ENCODE measurements around the gene KDM7A.
A peak's percentile ranks its signal among the peaks of the same experiment; 100 is the strongest.

The KDM7A gene, protein sequence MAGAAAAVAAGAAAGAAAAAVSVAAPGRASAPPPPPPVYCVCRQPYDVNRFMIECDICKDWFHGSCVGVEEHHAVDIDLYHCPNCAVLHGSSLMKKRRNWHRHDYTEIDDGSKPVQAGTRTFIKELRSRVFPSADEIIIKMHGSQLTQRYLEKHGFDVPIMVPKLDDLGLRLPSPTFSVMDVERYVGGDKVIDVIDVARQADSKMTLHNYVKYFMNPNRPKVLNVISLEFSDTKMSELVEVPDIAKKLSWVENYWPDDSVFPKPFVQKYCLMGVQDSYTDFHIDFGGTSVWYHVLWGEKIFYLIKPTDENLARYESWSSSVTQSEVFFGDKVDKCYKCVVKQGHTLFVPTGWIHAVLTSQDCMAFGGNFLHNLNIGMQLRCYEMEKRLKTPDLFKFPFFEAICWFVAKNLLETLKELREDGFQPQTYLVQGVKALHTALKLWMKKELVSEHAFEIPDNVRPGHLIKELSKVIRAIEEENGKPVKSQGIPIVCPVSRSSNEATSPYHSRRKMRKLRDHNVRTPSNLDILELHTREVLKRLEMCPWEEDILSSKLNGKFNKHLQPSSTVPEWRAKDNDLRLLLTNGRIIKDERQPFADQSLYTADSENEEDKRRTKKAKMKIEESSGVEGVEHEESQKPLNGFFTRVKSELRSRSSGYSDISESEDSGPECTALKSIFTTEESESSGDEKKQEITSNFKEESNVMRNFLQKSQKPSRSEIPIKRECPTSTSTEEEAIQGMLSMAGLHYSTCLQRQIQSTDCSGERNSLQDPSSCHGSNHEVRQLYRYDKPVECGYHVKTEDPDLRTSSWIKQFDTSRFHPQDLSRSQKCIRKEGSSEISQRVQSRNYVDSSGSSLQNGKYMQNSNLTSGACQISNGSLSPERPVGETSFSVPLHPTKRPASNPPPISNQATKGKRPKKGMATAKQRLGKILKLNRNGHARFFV

GRCh38 chr7:140176811-140177702 lies at the start of gene KDM7A:
Gene KDM7A (minus strand): TSS chr7:140176983. CDS start chr7:140176937, 46 bp downstream.
- DNase-seq (ENCODE audit: low read depth), result peak; percentile 89

DNA sequence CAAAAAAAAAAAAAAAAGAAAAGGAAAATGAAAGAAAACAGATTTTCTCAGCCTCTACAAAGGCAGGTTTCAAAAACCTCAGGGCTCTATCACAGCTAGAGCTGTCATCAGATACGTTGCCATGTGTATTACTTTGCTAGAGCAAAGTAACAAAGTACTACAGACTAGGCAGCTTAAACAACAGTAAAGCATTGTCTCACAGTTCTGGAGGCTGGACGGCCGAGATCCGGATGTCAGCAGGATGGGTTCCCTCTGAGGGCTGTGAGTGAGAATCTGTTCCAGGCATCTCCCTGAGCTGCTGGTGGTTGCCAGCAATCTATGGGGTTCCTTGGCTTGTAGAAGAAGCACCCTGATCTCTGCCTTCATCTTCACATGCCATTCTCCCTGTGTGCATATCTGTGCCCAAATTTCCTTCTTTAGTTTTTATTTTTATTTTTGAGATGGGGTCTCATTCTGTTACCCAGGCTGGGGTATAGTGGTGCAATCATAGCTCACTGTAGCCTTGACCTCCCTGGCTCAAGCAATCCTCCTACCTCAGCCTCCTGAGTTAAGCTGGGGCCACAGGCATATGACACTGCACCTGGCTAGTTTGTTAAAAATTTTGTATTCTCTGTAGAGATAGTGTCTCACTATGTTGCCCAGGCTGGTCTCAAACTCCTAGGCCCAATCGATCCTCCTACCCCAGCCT lies 48.9 kb upstream of the KDM7A start:
- no peak for DNase-seq (ENCODE audit: low read depth)

DNA sequence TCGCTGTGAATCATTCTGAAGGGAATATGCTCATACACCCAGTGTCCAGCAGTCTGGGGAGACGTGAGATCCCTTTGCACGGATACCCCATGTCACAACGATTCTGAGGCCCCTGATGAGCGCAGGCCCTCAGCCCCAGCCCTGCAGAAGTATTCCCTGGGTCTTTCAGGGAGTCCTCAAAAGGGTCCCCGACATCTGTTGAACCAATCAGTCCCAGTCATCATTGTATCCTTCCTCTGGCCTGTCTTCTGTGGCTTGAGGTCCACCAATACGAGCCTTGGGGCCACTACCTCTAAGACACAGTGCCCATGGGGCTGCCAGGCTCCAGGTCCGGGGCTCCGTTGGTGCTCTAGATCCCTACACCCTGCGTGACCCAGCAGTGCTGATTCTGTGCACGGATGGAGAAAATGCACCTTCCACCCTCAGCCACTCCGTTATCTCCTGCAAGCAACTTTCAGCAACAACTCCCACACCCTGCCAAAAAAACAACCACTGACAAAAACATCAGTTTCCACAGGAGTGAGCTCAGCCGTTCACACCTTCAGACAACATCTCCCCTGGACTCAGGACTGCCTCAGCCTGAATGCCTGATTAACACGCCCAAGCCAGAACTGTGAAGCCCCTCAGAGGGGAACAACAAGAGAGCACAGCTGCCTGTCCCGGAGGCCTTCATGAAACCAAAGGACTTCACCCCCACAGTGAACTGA lies 46.9 kb upstream of the KDM7A start:
- no peak for DNase-seq (ENCODE audit: low read depth)

DNA sequence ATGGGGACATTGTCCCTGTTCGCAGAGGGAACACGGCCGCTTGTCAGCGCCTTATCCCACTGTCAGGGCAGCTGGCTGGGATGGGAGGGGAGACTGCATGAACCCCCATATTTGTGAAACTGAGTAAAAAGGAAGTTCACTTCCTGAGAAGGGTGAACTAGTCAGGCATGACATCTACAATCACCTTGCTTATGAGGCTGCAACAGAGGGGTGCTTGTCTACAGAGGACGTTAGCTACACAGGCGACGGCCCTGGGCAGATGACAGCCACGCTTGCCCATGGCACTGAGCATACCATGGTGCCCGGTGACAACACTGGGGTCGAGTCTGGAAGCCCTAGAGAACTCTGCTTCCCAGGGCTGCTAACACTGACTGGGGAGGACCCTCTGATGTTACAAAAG lies 46.0 kb upstream of the KDM7A start:
- DNase-seq (ENCODE audit: low read depth), result no peak

- DNase-seq (ENCODE audit: low read depth), result no peak
Measured at GRCh38 chr7:140219672-140220524, 43.1 kb upstream of the KDM7A start.

GRCh38 chr7:140218656-140219055 lies 41.9 kb upstream of the KDM7A start:
- no peak for DNase-seq (ENCODE audit: low read depth)

DNA sequence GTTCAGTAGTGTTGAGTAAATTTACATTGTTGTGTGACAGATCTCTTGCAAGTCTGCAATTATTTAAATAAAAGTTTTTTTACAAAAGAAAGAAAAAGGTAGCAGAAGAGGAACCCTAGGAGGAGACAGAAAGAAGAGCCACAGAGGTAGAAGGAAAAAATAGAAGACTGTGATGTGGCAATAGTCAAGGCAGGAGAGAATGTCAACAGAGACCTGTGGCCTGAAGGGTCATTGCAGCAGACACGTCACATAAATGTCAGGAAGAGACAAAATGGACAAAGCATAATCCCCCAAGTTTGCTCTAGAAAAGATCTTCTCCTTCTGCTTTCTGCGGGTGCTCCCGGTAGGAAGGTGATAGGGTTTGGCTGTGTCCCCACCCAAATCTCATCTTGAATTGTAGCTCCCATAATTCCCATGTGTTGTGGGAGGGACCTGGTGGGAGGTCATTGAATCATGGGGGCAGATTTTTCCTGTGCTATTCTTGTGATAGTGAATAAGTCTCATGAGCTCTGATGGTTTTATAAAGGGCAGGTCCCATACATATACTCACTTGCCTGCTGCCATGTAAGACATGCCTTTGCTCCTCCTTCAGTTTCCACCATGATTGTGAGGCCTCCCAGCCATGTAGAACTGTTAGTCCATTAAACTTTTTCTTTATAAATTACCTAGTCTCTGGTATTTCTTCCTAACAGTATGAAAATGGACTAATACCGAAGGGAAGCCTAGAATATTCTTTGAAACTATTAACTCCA lies 41.1 kb upstream of the KDM7A start:
- DNase-seq (ENCODE audit: low read depth), result no peak

DNA sequence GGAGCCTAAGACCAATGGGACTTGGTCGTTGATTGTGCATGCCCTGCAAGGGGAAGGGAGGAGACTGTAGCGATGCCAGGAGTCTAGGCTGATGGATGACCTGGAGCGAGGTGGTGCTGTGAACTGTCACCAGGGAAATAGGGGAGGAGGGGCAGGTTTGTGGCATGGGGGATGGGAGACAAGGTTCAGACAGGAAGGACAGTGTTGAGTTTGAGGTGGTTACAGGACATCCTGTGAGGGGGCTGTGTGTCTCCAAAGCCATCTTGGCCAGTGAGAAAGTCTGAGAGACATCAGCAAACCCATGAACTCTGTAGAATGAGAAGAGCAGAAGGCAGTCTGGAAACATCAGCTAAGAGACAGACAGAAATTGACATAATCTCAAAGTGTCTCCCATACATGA lies 38.5 kb upstream of the KDM7A start:
- no peak for DNase-seq (ENCODE audit: low read depth)

- no peak for DNase-seq (ENCODE audit: low read depth)
Measured at GRCh38 chr7:140214075-140214684, 37.4 kb upstream of the KDM7A start.

DNA sequence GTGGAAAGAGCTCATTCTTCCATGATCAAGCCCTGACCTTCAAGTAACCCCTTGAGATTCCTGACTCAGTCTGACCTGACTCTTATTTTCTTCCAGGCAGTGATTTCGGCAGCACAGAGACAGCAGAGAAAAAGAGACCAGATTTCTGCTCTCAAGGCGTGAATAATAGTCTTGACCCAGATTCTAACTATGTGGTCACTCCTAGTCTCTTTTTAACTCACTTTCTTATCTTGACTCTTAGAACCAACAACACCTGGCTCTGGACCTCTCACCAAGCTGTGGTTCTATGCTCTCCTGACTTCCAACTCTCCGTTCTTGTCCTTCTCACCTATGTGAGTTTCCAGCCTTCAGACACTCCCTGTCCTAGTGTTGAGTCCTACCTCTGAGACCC lies 36.9 kb upstream of the KDM7A start:
- DNase-seq (ENCODE audit: low read depth), result no peak

GRCh38 chr7:140212100-140212881 lies 35.5 kb upstream of the KDM7A start:
- DNase-seq (ENCODE audit: low read depth), result no peak

DNA sequence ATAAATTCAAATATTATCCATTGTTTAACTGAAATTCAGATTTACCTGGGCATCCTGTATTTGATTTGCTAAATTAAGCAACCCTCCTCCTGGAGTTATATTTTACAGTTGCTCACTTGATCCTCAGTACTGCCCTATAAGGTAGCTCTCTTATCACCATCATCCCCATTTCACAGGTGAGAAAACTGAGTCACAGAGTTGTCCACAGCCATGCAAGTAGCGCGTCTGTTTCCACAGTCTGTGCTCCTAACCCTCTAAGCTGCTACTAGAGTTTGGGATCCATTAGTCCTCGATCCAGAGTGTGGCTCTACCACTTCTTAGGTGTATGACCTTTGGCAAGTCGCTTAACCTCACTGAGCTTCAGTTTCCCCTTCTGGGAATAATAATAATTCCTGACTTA lies 34.9 kb upstream of the KDM7A start:
- DNase-seq (ENCODE audit: low read depth), result no peak

GRCh38 chr7:140209866-140210609 lies 33.3 kb upstream of the KDM7A start:
- DNase-seq (ENCODE audit: low read depth), result no peak

- DNase-seq (ENCODE audit: low read depth), result no peak
Measured at GRCh38 chr7:140206616-140207389, 30.0 kb upstream of the KDM7A start.

DNA sequence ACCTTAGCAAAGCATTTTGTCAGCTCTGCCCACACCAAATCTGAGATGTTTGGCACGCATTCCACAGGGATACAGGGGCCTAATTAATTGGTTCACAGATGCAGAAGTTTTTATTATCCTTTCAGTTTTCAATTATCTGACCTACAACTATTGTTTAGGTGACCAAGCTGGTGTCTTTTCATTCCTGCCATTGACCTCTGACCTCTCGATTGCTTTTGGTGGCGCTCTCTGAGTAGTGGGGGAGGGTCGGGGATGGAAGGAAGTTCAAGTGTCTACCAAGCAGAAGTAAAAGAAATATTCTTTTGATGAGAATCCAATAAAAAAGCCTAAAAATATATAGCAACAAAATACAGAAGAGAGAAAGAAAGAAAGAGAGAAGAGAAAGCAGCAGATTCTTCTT lies 28.8 kb upstream of the KDM7A start:
- no peak for DNase-seq (ENCODE audit: low read depth)

DNA sequence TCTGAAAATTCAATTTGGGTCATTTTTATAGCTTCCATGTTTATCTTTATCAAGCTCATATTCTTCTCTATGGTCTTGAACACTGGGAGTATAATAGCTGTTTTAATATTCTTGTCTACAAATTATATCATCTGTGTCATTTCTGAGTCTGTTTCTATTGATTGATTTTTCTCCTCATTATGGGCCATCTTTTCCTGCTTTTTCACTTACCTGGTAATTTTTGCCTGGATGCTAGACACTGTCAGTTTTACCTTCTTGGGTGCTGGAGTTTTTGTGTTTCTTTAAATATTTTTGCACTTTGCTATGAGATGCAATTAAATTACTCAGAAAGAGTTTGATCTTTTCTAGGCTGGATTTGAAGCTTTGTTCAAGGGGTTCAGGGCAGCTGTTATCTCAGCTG lies 26.8 kb upstream of the KDM7A start:
- no peak for DNase-seq (ENCODE audit: low read depth)

Measured in stimulated activated CD8-positive, alpha-beta memory T cell treated with anti-CD3 and anti-CD28 coated beads, Interleukin-12 subunit alpha, Interleukin-12 subunit beta, amount 100 ng/mL, for 4 hours (primary cell).